HEK293 (cell line): ENCODE measurements around the gene CAMKMT.

Source experiments
- CTCF ChIA-PET: fragments of 350-600 bp; formaldehyde crosslinking; extraction: SDS; loops from one replicate; lab custom pipeline; 2021; ENCODE audit warnings: antibody characterized with exemption; lab: Yijun Ruan, JAX
- POLR2A ChIA-PET: fragments of 300-600 bp; formaldehyde crosslinking; extraction: SDS; loops from one replicate; lab custom pipeline; 2020; ENCODE audit warnings: antibody characterized with exemption, inconsistent platforms; lab: Yijun Ruan, JAX
- H3K27ac ChIP-seq: fragments of 200-500 bp; sonication (Bioruptor generic); 2 replicates; pipeline ENCODE4 v1.5.1; 2014; ENCODE audit warnings: low read depth, low read length, control low read depth, inconsistent platforms; ENCODE audit errors: extremely low read depth
- H3K36me3 ChIP-seq, 2 experiments: fragments of 200-500 bp in 1 of 2; sonication (Bioruptor generic) in 1 of 2; 1 replicate in 1 of 2; 2 replicates in 1 of 2; pipeline ENCODE4 v1.5.1; 2014 to 2017; ENCODE audit warnings: inconsistent platforms in 2 of 2, low read length in 2 of 2; ENCODE audit not compliant: control insufficient read depth in 2 of 2, insufficient read depth in 1 of 2
- H3K4me1 ChIP-seq: fragments of 200-500 bp; sonication (Bioruptor generic); 2 replicates; pipeline ENCODE4 v1.5.1; 2014; ENCODE audit warnings: mild to moderate bottlenecking, low read length, inconsistent platforms; ENCODE audit not compliant: control insufficient read depth, insufficient read depth
- H3K4me3 ChIP-seq: 2 replicates; pipeline ENCODE4 v1.5.1; 2011; ENCODE audit warnings: low read depth, mild to moderate bottlenecking, control low read depth, low read length, moderate library complexity
- H3K9me3 ChIP-seq: fragments of 200-500 bp; sonication (Bioruptor generic); 2 replicates; pipeline ENCODE4 v1.5.1; 2014; ENCODE audit warnings: low read depth, low read length, inconsistent platforms; ENCODE audit not compliant: control insufficient read depth, insufficient read depth
- ATF2 ChIP-seq: fragments of 450-650 bp; formaldehyde crosslinking; IDR thresholded peaks from 2 replicates; pipeline ENCODE4 v1.5.1; 2016; ENCODE audit warnings: missing biosample characterization, missing genetic modification characterization, low read depth
- FEZF1 ChIP-seq: fragments of 450-650 bp; formaldehyde crosslinking; IDR thresholded peaks from 2 replicates; pipeline ENCODE4 v1.5.1; 2016; ENCODE audit warnings: missing biosample characterization, missing genetic modification characterization
- MZF1 ChIP-seq: fragments of 450-650 bp; formaldehyde crosslinking; IDR thresholded peaks from 2 replicates; pipeline ENCODE4 v1.5.1; 2017; ENCODE audit warnings: missing biosample characterization, missing genetic modification characterization, borderline replicate concordance
- ZBTB1 ChIP-seq: fragments of 450-650 bp; formaldehyde crosslinking; IDR thresholded peaks from 2 replicates; pipeline ENCODE4 v1.5.1; 2016; ENCODE audit warnings: missing biosample characterization, missing genetic modification characterization
- ZBTB26 ChIP-seq: fragments of 450-650 bp; formaldehyde crosslinking; optimal IDR thresholded peaks from 2 replicates; pipeline ENCODE3; 2016; ENCODE audit warnings: missing biosample characterization, mild to moderate bottlenecking, missing genetic modification characterization
- ZNF157 ChIP-seq: fragments of 450-650 bp; formaldehyde crosslinking; IDR thresholded peaks from 2 replicates; pipeline ENCODE4 v1.5.1; 2016; ENCODE audit warnings: missing biosample characterization, missing genetic modification characterization
- ZNF266 ChIP-seq: fragments of 450-650 bp; formaldehyde crosslinking; IDR thresholded peaks from 2 replicates; pipeline ENCODE4 v1.5.1; 2016; ENCODE audit warnings: missing biosample characterization, missing genetic modification characterization, low read depth
- ZNF341 ChIP-seq: fragments of 450-650 bp; formaldehyde crosslinking; IDR thresholded peaks from 2 replicates; pipeline ENCODE4; 2016; ENCODE audit warnings: low read depth, missing biosample characterization, missing genetic modification characterization
- ZNF513 ChIP-seq: fragments of 450-650 bp; IDR thresholded peaks from 2 replicates; pipeline ENCODE4 v1.5.1; 2018; ENCODE audit warnings: missing biosample characterization, missing genetic modification characterization
- ZNF530 ChIP-seq: fragments of 450-650 bp; formaldehyde crosslinking; IDR thresholded peaks from 2 replicates; pipeline ENCODE4 v1.5.1; 2016; ENCODE audit warnings: low read depth, missing biosample characterization, missing genetic modification characterization
- ZNF629 ChIP-seq: fragments of 450-650 bp; formaldehyde crosslinking; IDR thresholded peaks from 2 replicates; pipeline ENCODE4 v1.5.1; 2017; ENCODE audit warnings: missing biosample characterization, missing genetic modification characterization
- ZNF645 ChIP-seq: fragments of 450-650 bp; formaldehyde crosslinking; IDR thresholded peaks from 2 replicates; pipeline ENCODE4; 2016; ENCODE audit warnings: missing biosample characterization, missing genetic modification characterization
- ZNF658 ChIP-seq: fragments of 450-650 bp; formaldehyde crosslinking; IDR thresholded peaks from 2 replicates; pipeline ENCODE4; 2016; ENCODE audit warnings: missing biosample characterization, missing genetic modification characterization
- ZNF692 ChIP-seq: fragments of 450-650 bp; formaldehyde crosslinking; IDR thresholded peaks from 2 replicates; pipeline ENCODE4 v1.5.1; 2016; ENCODE audit warnings: missing biosample characterization, missing genetic modification characterization
- ZNF830 ChIP-seq: fragments of 450-650 bp; IDR thresholded peaks from 2 replicates; pipeline ENCODE4 v1.5.0; 2018; ENCODE audit warnings: missing biosample characterization, missing genetic modification characterization, low read depth, mild to moderate bottlenecking, moderate library complexity
- ZSCAN16 ChIP-seq: fragments of 450-650 bp; formaldehyde crosslinking; IDR thresholded peaks from 2 replicates; pipeline ENCODE4 v1.5.1; 2016; ENCODE audit warnings: missing biosample characterization, missing genetic modification characterization

Gene CAMKMT

GRCh38 chr2:44680983-44681531 lies 319.3 kb downstream of the CAMKMT start:
- ChIA-PET POLR2A (interaction anchor here (0.6 kb wide), 1 partner anchor 257 kb away, joined by 3 read pairs; no protein-coding TSS in a partner anchor), CTCF (no interaction called here)
- no peaks in the 10 kb centered on the region for H3K36me3 ChIP-seq
- peaks cover 6% of the 10 kb centered on the region; the same call in 1 of the 2 replicates for H3K4me1 ChIP-seq
- TF ChIP-seq MZF1 (tag by site-specific recombination) = peak; percentile 85; the same call in 1 of the 2 replicates
- no peak for TF ChIP-seq ZNF658
- TF ChIP-seq ZNF629 (tag by site-specific recombination) = no peak
- TF ChIP-seq ZNF341 (tag by site-specific recombination) = peak; percentile 20; the same call in 1 of the 2 replicates
- H3K27ac ChIP-seq = no peak overlapping the region
- no peak overlapping the region for H3K4me3 ChIP-seq
- no peaks in the 10 kb centered on the region for H3K9me3 ChIP-seq

GRCh38 chr2:44682459-44682858 lies 320.7 kb downstream of the CAMKMT start:
- TF ChIP-seq ZNF692 = no peak
- TF ChIP-seq ATF2 (tag by site-specific recombination) = no peak
- no peak for TF ChIP-seq ZNF830
- no peak for TF ChIP-seq ZBTB26
- no peak for TF ChIP-seq ZNF157 (tag by site-specific recombination)
- no peak for TF ChIP-seq ZSCAN16 (tag by site-specific recombination)
- no peak for TF ChIP-seq ZNF645 (tag by site-specific recombination)
- TF ChIP-seq, all 188 proteins: peak for 0
- H3K27ac ChIP-seq = no peak overlapping the region
- H3K4me1 ChIP-seq = peaks cover 6% of the 10 kb centered on the region; the same call in 1 of the 2 replicates
- H3K9me3 ChIP-seq = no peaks in the 10 kb centered on the region
- no peak overlapping the region for H3K4me3 ChIP-seq
- POLR2A ChIA-PET = no interaction called here
- no peaks in the 10 kb centered on the region for H3K36me3 ChIP-seq
- CTCF ChIA-PET = no interaction called here

- TF ChIP-seq ZNF530 (tag by site-specific recombination) (no peak), ZNF645 (tag by site-specific recombination) (no peak), ZNF157 (tag by site-specific recombination) (no peak), ZNF692 (no peak), ZBTB1 (tag by site-specific recombination) (no peak), ZNF266 (tag by site-specific recombination) (no peak), ZNF629 (tag by site-specific recombination) (no peak), FEZF1 (no peak), ZNF513 (tag by site-specific recombination) (no peak)
- Histone ChIP-seq H3K4me3 (no peak overlapping the region), H3K9me3 (no peaks in the 10 kb centered on the region), H3K36me3 (no peaks in the 10 kb centered on the region), H3K27ac (no peak overlapping the region), H3K4me1 (peaks cover 6% of the 10 kb centered on the region; the same call in 1 of the 2 replicates)
- ChIA-PET POLR2A (no interaction called here), CTCF (interaction anchor here (0.9 kb wide), 1 partner anchor 205 kb away, joined by 3 read pairs; no protein-coding TSS in a partner anchor)
Observed at GRCh38 chr2:44684559-44684958, 322.8 kb downstream of the CAMKMT start.
